NCI-H1436 treated with DMSO at 0.1 percent for 48 hours (cell line): ENCODE measurements around the gene TSHZ2.

ENCODE experiments used
- DNase-seq: peaks from one replicate; lab custom pipeline; 2025; lab: John Stamatoyannopoulos, UW

The TSHZ2 gene

DNA sequence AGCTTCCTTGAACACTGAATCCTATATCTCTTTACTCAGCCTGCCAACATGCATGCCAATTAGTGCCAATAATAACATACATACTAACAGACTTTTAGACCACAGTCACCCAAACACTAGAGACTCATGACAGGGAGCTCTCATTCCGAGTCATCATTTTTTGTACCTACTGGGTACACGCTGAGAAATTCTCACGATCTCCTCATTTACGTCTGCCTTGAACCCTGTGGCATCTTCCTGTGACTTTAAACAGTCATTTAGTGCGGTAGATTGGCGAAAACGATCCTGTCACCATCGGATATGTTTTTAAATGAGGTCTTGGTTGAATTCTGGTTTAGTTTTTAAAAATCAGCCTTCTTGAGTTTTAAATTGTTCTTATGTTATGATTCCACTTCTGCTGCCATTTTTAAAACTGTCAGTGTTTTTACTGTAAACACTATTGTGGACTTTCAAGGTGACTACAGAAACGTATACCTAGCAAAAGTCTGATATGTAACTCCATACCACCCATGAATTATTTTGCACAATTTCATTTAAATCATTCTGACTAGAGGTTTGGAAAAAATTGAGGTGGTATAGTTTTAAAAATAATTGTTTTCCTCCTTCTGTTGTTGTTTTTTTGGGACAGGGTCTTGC is 275.4 kb downstream of the TSHZ2 start:
- no peak for DNase-seq

DNA sequence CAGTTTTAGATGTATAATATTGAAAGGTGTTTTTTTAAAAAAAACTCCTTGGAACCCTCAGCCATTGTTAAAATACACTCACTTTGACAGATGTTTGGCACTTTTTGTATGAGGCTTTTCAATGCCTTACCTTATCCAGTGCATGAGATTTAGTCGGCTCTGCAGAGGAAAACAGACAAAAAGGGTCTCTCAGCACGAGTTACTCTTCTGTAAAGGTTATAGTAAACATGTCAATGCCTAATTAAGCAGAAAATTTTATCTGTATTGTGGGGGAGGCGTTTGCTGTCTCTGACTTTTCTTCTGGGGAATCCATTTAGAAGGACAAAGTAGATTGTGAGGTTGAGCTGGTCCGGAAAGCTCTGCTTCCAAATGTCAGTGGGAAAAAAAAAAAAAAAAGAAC is 278.3 kb downstream of the TSHZ2 start:
- no peak for DNase-seq

DNA sequence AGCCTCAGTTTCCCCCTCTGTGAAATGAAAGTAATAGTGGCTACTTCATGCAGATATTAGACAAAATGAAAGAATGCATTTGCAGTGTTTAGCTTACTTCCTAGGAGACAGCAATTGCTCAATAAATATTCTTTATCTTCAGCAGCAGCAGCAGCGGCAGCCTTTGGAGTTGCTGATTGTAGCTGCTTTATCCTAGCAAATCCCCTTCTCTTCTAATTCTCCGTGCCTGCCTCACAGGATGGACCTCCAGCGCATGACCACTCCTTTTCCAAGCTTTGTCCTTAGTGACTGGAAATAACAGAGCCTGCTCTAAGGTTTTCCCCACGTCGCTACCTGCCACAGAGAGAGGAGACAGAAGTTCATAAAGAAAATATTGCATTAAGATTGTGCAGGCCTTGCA is 279.8 kb downstream of the TSHZ2 start:
- no peak for DNase-seq

DNA sequence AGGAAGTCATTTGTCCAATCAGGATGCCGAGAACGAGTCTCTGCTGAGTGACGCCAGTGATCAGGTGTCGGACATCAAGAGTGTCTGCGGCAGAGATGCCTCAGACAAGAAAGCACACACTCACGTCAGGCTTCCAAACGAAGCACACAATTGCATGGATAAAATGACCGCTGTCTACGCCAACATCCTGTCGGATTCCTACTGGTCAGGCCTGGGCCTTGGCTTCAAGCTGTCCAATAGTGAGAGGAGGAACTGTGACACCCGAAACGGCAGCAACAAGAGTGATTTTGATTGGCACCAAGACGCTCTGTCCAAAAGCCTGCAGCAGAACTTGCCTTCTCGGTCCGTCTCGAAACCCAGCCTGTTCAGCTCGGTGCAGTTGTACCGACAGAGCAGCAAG is 281.5 kb downstream of the TSHZ2 start:
- no peak for DNase-seq

DNA sequence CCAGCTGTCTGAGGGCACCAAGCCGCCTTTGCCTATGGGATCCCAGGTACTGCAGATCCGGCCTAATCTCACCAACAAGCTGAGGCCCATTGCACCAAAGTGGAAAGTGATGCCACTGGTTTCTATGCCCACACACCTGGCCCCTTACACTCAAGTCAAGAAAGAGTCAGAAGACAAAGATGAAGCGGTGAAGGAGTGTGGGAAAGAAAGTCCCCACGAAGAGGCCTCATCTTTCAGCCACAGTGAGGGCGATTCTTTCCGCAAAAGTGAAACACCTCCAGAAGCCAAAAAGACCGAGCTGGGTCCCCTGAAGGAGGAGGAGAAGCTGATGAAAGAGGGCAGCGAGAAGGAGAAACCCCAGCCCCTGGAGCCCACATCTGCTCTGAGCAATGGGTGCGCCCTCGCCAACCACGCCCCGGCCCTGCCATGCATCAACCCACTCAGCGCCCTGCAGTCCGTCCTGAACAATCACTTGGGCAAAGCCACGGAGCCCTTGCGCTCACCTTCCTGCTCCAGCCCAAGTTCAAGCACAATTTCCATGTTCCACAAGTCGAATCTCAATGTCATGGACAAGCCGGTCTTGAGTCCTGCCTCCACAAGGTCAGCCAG is 283.0 kb downstream of the TSHZ2 start:
- DNase-seq = no peak

DNA sequence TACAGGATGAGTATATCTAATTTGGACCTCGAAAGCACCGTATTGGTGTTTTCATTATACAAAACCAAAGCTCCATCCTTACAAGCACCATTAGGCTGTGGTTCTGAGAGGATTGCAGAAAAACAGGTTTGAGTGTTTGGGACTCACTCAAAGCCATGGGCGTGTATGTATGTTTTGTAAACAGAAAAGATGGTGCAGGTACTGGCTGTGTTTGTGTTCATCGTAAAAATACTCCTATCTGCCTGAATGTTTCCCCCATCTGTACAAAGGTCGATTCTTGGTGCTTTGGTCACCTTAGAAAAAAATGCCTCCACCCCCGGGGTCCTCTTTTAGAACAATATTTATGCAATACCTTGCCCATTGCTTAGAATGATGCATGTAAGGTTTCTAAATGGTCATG is 286.6 kb downstream of the TSHZ2 start:
- DNase-seq = no peak

DNA sequence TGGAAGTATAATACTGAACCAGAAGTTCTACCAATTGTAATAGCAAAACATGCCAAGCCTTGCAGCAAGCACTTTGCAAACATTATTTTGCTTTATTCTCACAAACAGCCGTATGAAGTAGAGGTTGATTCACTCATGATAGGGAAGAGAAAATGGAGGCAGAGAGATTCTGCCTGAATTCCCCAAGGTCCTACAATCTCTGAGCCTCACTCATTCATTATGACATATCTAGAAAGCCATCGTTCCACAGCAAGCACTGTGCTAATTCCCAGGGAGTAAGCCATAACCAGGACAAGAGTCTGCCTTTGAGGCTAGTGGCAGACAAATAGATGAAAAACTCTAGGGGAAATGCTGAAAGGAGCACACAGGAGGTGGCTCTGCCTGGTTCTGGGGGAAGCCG is 288.0 kb downstream of the TSHZ2 start:
- no peak for DNase-seq

DNA sequence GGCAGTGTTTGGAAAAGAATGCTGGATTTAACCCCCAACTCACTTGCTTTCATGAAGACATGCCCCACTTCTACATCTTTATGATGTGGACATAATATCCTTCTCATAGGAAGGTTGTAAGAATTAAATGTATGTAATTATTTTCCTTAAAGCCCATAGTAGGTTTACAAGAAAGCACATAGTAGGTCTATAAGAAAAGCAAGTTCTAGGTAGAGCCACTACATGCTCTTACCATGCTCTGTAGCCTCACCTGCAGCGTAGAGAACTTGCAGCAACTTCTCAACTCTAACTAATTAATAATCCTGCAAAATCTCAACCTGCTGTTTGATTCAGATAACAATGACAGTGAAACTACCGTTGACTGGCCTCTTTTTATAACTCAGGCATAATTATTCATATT is 288.4 kb downstream of the TSHZ2 start:
- DNase-seq = no peak

DNA sequence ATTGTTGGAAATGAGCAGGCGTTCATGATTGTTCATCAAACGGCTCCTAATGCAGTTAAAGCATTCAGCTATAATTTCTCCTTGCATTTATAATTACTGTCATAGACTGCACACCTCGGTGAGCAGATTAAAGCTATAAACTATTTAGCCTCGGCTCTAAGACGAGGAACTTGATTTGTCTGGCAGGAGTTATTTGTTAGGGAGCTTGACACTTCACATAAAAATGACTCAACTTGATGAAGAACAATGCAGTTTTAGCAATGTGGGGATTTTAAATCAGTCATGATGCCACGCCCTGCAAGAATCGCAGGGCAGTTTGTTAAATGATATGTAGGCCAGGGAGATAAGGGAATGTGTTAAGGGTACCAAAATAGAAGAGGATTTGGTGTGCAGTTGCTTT is 290.2 kb downstream of the TSHZ2 start:
- no peak for DNase-seq

DNA sequence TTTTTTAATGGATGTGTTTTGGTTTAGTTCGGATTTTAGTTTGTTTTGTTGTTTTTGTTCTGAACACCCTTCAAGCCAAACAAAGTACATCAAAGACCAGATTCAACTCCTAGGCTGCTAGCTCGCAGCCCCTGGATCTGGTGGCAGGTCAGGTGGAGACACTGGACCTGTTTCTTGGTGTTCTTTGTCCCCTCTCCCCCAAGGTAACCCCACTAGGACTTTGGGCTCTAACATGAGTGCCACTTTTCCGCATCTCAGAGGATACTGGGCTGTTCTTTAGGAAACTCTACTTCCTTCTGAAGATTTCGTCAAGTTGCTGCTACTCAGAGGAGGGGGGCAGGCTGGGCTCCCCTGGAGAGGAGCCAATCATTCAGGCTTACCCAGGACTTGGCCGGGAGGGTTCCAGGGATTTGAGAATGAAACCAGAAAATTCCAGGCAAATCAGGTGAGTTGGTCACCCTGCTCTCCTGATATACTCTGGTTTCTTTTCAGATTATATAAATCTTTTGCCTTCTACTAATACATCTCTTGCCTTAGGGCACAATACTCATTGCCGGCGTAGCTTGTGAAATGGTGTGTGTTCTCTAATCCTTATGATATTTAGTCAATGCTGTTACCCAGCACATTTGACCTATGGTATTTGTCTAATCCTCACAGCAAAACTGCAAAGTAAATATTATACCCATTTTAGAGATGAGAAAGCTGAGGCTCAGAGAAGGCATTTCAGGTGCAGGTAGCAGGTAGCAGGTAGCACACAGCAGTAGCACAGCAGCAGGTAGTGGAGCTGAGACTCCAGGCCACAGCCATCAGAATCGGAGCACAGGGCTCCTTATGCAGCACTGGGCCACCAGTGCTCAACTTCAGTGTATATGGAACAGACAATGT is 291.6 kb downstream of the TSHZ2 start:
- no peak for DNase-seq

DNA sequence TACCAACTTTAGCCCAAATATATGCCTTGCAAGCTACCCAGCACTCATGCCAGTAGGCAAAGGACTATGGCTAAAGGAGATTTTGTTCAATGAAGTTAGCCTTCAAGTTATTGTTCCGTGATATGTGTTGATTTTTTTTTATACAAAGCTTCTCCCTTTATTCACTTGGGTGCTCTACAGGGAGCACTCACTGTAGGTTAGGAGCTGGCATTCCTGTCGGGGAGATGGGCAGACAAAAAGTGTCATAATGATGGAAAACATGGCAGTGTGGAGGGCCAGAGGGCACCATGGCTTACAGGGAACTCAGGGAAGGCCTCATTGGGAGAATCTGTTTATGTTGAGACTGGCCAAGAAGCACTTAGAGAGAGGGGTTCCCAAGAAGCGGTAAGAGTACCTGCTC is 292.4 kb downstream of the TSHZ2 start:
- no peak for DNase-seq

DNA sequence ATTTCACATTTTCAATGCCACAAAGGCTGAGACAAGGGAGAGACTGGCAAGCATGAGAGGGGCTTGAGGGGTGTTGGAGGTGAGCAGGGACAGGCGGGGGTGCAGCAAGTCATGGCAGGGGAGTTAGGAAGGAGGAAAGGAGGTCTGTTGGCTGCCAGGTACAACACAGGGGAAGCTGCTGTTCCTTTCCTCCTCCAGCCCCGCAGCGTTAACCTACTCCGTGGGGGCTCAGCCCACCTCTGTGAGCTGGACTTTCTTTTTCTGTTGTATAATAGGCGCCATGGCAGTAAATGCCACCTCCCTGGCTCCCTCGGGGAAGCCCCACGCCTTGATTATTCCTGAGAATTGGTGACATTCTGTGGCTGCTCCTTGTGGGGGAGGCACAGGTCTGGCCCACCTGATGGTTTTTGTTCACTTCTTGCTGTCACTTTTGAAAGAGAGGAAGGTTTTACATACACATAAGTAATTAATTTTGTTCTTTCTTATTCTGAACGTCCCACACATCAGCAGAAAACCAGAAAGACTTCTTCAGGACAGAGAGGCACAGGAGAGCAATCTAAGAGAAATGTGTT is 293.2 kb downstream of the TSHZ2 start:
- DNase-seq = no peak

DNA sequence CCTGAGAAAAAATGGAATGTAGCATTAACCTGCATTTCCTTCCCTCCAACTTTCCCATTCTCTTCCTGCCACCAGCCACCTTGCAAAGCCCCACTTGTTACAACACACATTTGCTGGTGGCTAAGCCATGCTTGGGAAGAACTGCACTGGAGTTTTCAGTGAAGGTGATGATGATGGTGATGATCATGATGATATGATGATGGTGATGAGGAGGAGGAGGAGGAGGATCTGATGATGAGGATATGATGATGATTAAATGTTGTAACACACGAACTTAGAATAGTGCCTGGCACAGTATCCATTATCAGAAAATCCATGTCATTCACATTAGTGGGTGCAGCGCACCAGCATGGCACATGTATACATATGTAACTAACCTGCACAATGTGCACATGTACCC is 297.2 kb downstream of the TSHZ2 start:
- no peak for DNase-seq

DNA sequence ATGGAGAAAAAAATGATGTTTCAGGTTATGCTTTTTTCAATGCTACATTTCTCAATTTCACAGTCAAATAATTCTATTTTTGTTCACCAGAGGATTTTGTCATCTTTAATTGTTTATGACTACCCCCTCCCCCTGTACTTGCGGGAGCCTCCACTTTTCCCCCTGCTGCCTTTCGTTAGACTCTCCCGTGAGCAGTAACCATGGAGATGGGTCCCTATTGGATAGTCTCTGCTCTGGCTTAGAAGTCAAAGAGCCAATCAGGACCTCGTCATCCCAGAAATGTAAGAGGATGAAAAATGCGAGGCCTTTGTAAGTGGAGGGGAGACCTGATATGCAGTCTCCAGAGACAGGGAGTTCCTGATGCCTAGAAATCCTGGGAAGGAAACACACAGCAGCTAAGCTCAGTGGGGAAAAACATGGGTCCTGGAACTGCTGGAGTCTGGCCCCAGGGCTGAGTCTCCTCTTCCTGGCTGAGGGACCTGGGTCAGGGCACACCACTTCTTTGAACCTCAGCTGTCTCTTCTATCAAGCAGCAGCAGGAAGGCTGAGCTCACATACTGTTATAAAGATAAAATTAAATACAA is 298.7 kb downstream of the TSHZ2 start:
- DNase-seq = no peak

DNA sequence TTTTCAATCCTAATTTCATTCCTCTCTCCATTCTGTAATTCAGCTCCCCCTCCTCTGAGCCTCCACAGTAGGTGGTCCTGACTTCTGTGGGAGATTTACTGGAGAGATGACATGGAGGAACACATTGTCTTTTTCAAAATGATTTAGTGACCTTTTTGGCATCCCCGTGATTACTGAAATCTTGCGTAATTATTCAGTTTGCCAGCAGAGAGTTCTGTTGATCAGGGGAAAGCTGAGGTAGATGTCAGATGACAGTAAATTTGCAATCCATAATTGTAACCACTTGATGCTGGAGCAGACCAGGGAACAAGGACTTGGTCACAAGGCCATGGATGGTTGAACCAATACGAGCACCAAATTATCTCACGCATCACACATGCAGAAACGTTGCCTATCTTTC is 302.2 kb downstream of the TSHZ2 start:
- no peak for DNase-seq

DNA sequence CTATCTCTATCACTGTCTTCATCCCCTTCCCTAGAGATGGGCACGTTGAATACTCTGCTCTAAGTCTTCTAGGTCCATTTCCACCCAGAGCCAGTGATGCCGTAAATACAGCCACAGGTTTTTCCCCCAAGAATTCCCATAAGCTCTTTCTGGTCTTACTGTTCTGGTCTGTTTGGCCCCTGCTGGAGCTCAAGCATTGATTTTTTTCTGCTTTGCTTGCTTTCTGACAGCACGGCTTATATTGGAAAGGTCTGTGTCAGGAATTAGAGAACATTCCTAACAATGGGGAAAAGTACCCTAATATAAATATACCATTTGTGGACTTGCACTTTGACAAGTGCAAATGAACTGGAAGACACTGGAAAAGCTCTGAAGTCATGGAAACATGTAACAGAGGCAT is 302.6 kb downstream of the TSHZ2 start:
- DNase-seq = no peak

DNA sequence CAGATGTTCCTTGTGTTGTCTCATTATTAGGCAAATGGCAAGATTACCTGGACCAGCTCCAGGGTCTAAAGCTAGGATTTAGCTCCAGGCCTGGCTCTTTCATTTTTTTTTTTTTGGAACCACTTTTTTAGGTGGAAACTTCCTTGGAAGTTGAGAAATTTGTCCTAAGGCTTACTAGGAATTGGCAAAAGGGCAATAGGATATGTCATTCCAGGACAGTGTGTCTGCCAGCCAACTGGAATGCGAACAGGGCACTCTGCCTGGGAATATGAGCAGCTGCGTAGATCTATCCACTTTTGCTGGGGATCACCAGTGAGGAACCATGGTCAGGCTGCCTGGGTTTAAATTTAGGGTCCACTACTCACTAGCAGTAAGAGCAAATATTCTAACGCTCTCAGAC is 304.0 kb downstream of the TSHZ2 start:
- no peak for DNase-seq

DNA sequence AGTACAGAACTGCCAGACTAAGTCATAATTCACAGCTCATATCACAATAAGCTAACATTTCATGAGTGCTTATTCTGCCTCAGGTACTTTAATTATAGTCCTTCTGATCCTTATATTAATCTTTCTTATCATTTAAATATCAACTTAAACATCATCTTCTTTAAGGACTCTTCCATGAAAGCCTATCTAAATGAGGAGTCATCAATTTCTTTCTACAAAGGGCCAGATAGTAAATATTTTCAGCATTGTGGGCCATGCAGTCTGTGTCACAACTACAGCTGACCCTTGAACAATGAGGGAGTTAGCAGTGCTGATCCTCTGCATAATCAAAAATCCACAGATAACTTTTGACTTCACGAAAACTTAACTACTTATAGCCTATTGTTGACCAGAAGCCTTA is 306.4 kb downstream of the TSHZ2 start:
- DNase-seq = no peak

DNA sequence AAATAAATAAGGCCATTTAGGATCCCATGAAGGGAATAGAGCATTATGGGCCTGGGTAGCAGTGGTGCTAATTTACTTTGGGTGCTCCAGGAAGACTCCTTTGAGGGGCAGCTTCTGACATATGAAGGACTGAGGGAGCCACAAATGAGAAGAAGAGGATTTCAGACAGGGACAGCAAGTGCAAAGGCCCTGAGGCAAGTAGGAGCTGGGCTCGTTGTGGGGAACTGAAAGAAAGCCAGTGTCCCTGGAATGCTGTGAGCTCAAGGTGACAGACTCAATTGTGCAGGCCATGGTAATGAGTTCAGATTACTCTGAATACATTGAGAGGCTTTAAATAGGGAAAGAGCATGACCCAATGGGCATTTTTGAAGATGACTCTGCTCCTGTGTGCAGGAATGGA is 307.6 kb downstream of the TSHZ2 start:
- DNase-seq = no peak

DNA sequence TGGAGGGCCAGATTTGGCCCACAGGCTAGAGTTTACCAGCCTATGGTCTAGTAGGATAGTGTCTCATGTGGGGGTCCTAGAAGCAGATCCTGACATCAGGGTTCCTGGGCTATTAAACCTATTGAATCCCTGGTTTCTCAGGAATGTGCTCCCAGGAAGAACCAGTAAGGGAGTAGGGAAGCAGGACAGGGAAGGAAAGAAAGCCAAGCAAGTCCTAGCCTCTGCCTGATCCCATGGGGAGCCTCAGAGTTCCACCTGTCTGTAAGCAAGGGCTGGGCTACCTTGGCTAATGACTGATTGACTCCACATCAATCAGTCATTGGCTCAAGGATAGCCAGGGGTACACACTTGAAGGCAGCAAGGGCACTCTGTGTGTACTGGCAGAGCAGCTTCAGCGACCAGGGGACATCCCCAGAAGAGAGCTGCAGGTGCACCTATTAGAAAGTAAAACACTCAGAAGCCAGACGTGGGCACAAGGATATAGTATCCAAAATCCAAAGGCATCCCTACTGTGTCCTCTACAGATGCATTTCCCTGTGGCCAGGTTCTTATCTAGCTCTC is 309.5 kb downstream of the TSHZ2 start:
- DNase-seq = no peak

DNA sequence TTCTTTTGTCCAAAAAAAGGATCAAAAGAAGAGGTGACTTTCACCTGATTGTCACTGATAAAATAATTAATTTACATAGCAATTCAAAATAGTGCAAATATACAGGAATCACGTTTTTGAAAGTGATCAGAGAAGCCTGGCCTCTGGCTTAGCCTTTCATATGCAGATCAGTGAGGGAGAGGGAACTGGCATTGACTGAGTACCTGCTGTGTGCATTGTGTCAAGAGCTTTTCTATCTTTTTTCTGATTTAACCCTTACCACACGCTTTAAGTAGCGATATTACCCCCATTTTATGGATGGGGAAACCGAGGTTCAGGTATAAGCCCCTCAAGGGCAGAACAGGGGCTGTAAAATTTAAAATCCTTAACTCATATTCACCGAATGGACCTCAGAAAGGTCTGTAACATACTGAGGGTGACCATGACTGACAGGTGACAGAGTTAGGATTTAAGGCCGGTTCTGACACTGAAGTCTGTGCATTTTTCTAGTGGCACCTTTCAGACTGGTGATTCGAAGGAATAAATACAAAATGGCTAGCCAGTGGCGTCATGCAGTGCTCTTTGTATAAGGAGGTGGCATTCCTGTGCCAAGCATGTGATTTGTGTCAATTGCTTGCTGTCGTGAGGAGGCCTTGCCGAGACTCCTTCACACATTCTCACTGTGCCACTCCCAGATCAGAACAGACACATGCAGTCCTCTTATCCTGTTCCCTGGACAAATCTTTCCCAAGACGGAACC is 310.2 kb downstream of the TSHZ2 start:
- DNase-seq = no peak

DNA sequence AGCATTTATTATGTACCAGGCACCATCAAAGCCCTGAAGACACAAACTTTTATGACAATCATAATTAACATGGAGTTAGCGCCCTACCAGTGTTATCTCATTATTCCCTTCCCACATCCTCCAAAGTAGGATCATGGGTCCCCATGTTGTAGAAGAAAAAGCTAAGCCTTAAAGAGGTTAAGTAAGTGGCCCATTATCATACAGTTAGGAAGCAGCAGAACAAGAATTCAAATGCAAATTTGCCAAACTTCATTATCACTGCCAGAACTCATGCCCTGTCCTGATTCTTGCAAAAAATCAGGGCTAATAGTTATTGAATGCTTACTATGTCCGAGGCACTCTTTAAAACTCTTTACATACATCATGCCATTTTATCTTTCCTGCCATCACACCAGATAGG is 310.9 kb downstream of the TSHZ2 start:
- no peak for DNase-seq
